Heart left ventricle (tissue), 16 donors: ENCODE measurements around the gene RPS24. TPM values are rescaled to one million over a fixed set of nuclear protein-coding genes. Genes with fewer than 3 reads are reported as not detected.

ENCODE experiments used
- ATAC-seq, 4 donors: fragments of 200-7000 bp; cut with Tn5 transposase; one replicate each; pipeline ENCODE4 v1.9.1; 2020 to 2022; ENCODE audit warnings: moderate library complexity in 4 of 4, mild to moderate bottlenecking in 3 of 4, moderate number of reproducible peaks in 1 of 4
- DNase-seq, 5 donors: peaks; one replicate each; pipeline ENCODE4 v3.0.0-alpha.2; 2020
- H3K27ac ChIP-seq, 12 donors: fragments of 200-600 bp; sonication (generic) in 4 of 12; one replicate each; pipeline versions ENCODE4 v1.5.0 to v1.8.0; 2016 to 2022; ENCODE audit warnings: mild to moderate bottlenecking in 2 of 12
- H3K27me3 ChIP-seq, 9 donors: fragments of 200-600 bp; sonication (generic) in 2 of 9; one replicate each; pipeline versions ENCODE4 v1.5.1 to v1.8.0; 2016 to 2022; ENCODE audit warnings: mild to moderate bottlenecking in 3 of 9
- H3K36me3 ChIP-seq, 9 donors: fragments of 200-600 bp; sonication (generic) in 2 of 9; one replicate each; pipeline versions ENCODE4 v1.5.0 to v1.8.0; 2018 to 2022; ENCODE audit warnings: mild to moderate bottlenecking in 2 of 9
- H3K4me1 ChIP-seq, 12 donors: fragments of 200-600 bp; sonication (generic) in 4 of 12; one replicate each; pipeline versions ENCODE4 v1.5.0 to v1.8.0; 2016 to 2022; ENCODE audit warnings: mild to moderate bottlenecking in 3 of 12
- H3K4me3 ChIP-seq, 12 donors: fragments of 200-600 bp; sonication (generic) in 4 of 12; one replicate each; pipeline versions ENCODE4 v1.5.0 to v1.8.0; 2017 to 2022; ENCODE audit warnings: mild to moderate bottlenecking in 9 of 12, moderate library complexity in 4 of 12
- H3K9me3 ChIP-seq, 12 donors: fragments of 200-600 bp; sonication (generic) in 4 of 12; one replicate each; pipeline versions ENCODE4 v1.5.0 to v1.8.0; 2016 to 2022; ENCODE audit warnings: mild to moderate bottlenecking in 1 of 12
- POLR2A ChIP-seq, 2 donors: fragments of 450-650 bp; IDR thresholded peaks; one replicate each; pipeline ENCODE4 v1.6.1; 2017; ENCODE audit warnings: antibody characterized with exemption in 2 of 2, mild to moderate bottlenecking in 2 of 2, moderate library complexity in 2 of 2
- WGBS, 4 donors: extraction: QIAGEN DNeasy Blood & Tissue Kit in 2 of 4; methylation state at CpG; one replicate each; pipeline versions ENCODE4 v1.1.5 to v1.1.7; 2013 to 2018; 5-methylcytosine and 5-hydroxymethylcytosine counted together
- intact Hi-C, 10 donors: fragments of 100-400 bp; cut with DNase I; formaldehyde crosslinking; loops; one replicate each; pipeline versions ENCODE4 v1.11.1 to v1.14.2; 2022
- polyA plus RNA-seq, 2 donors: library from polyadenylated mRNA; stranded (reverse); fragments of 200-250 nt; gene quantifications; one replicate each; pipeline ENCODE4 v1.2.3, GENCODE V29; 2013
- total RNA-seq, 9 donors: library from RNA; depleted of rRNA in 2 of 9; stranded (reverse); fragments of >200 nt in 2 of 9; fragmentation: NEBNext Ultra II Directional in 3 of 9; extraction: Animal tissue kit (Norgen Biotek cat#: 25700) in 3 of 9; gene quantifications; one replicate each; pipeline versions ENCODE4 v1.1.0 to v1.2.4, GENCODE V29; 2016 to 2023
- TF ChIP-seq, protein P1 (sequence below), 12 donors: fragments of 200-600 bp; sonication (generic) in 4 of 12; IDR thresholded peaks; one replicate each; pipeline versions ENCODE4 v1.5.0 to v1.8.0; 2018 to 2022; ENCODE audit warnings: antibody characterized with exemption in 12 of 12, mild to moderate bottlenecking in 5 of 12
- donor health status: ischemic (EF 13 %, LVEDD 7.1; RV severe dilation, severe dysfunction).
- donor health status: healthy with polysubstance abuse.
- donor health status: DM: no; HTN: yes; CAD: no.
- donor health status: DM: no; HTN: no; CAD: no.
- donor health status: ischemic (EF 25% LVEDD 6.9; RV normal size, moderate dysfunction).
- donor health status: ischemic (EF 25% LVEDD 5.7; RV mildly dilated, moderate dysfunction).
- donor health status: healthy.
- donor health status: DM: yes; HTN: yes; CAD: no.
- donor health status: ischemic (EF 35%, LVEDD 5.7; RV mildly dilated, moderate dysfunction).
- donor health status: nonischemic (EF 11% LVEDD 7.7; RV severe dilation, severe dysfunction).
- donor health status: DM: yes; HTN: yes; CAD: no.
- donor health status: PGD.
- donor health status: ischemic (EF 29% LVEDD 5.4; RV normal size, mild dysfunction).
- donor health status: nonischemic (EF 23%, LVEDD 6.1; RV moderate dilation, normal function).

RPS24 gene
- total and polyA plus RNA-seq, 11 donors = 683 to 3,748 (median 919) TPM

GRCh38 chr10:78044179-78044578, 10.5 kb downstream of the RPS24 start:
- Histone ChIP-seq H3K9me3 (no peaks in the 10 kb centered on the region), H3K27ac (no peak overlapping the region), H3K36me3 (peaks cover 0 to 41% (median 38%) of the 10 kb centered on the region in 9 donors), H3K4me3 (no peak overlapping the region), H3K4me1 (peaks cover 0 to 34% (median 9%) of the 10 kb centered on the region in 12 donors), H3K27me3 (no peaks in the 10 kb centered on the region)
- DNase-seq (no peak), ATAC-seq (no peak)
- TF ChIP-seq, protein P1, sequence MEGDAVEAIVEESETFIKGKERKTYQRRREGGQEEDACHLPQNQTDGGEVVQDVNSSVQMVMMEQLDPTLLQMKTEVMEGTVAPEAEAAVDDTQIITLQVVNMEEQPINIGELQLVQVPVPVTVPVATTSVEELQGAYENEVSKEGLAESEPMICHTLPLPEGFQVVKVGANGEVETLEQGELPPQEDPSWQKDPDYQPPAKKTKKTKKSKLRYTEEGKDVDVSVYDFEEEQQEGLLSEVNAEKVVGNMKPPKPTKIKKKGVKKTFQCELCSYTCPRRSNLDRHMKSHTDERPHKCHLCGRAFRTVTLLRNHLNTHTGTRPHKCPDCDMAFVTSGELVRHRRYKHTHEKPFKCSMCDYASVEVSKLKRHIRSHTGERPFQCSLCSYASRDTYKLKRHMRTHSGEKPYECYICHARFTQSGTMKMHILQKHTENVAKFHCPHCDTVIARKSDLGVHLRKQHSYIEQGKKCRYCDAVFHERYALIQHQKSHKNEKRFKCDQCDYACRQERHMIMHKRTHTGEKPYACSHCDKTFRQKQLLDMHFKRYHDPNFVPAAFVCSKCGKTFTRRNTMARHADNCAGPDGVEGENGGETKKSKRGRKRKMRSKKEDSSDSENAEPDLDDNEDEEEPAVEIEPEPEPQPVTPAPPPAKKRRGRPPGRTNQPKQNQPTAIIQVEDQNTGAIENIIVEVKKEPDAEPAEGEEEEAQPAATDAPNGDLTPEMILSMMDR (IDR thresholded peaks at IDR 0.05) = no peak
- no peak for TF ChIP-seq POLR2A (IDR thresholded peaks at IDR 0.05)
- intact Hi-C loops = loop anchor here in 6 of 10 donors (10.0 kb wide), 7 partner anchors 251 to 1021 kb away; partner anchors contain the start of gene ZMIZ1 (in 1 of the 6)

DNA sequence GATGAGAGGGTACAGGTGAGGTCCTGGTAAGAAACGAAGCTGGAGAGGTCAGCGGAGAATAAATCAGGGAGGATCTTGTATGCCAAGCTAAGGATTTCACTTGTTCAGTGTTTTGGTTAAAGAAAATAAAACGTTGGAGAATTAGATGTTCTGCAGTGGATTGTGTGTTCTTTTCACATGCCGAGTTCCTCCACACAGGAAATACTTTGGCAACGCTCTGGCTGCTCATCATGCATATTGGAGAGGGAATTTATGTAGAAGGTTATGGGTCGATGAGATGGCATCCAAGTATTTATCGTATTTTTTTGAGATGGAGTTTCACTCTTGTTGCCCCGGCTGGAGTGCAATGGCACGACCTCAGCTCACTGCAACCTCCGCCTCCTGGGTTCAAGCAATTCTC, 11.0 kb downstream of the RPS24 start:
- DNase-seq = peak in 1 of 5 donors; percentile 22
- H3K9me3 ChIP-seq = no peaks in the 10 kb centered on the region
- intact Hi-C loops = loop anchor here in 9 of 10 donors (5.0 to 10.0 kb wide), 12 partner anchors 250 to 1158 kb away; partner anchors contain the start of gene ZMIZ1 (in 2 of the 9)
- no peaks in the 10 kb centered on the region for H3K27me3 ChIP-seq
- ATAC-seq = no peak
- peaks cover 0 to 34% (median 8%) of the 10 kb centered on the region in 12 donors for H3K4me1 ChIP-seq
- no peak overlapping the region for H3K27ac ChIP-seq
- peaks cover 0 to 36% (median 33%) of the 10 kb centered on the region in 9 donors for H3K36me3 ChIP-seq
- no peak for TF ChIP-seq POLR2A (IDR thresholded peaks at IDR 0.05)
- H3K4me3 ChIP-seq = no peak overlapping the region
- 73 to 77% (median 75%) methylated on average over 10 of the region's 10 CpGs for WGBS, 4 donors

- peaks cover 0 to 34% (median 8%) of the 10 kb centered on the region in 12 donors for H3K4me1 ChIP-seq
- TF ChIP-seq POLR2A (IDR thresholded peaks at IDR 0.05) = no peak
- TF ChIP-seq, protein P1 (IDR thresholded peaks at IDR 0.05) = no peak
- ATAC-seq (no peak), DNase-seq (no peak)
- intact Hi-C loops = loop anchor here in 9 of 10 donors (5.0 to 10.0 kb wide), 12 partner anchors 250 to 1157 kb away; partner anchors contain the start of gene ZMIZ1 (in 2 of the 9)
- no peaks in the 10 kb centered on the region for H3K27me3 ChIP-seq
- WGBS, 4 donors = 86 to 90% (median 88%) methylated on average over 10 of the region's 10 CpGs
- no peak overlapping the region for H3K27ac ChIP-seq
- H3K4me3 ChIP-seq = no peak overlapping the region
- peaks cover 0 to 30% (median 27%) of the 10 kb centered on the region in 9 donors for H3K36me3 ChIP-seq
- no peaks in the 10 kb centered on the region for H3K9me3 ChIP-seq
These were observed 11.6 kb downstream of the RPS24 start for GRCh38 chr10:78045237-78045636.

DNA sequence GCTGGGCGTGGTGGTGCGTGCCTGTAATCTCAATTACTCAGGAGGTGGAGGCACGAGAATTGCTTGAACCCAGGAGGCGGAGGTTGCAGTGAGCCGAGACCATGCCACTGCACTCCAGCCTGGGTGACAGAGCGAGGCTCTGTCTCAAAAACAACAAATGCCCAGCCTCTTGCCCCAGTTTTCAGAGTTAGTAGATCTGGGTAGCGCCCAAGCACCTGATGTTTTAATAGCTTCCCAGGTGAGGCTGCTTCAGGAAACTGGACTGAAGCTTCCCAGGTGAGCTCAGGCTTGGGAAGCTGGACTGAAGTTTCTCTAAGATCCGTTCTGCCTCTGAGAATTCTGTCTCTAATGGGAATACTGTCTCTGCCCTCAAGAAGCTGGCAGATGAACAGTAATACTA, 12.2 kb downstream of the RPS24 start:
- Histone ChIP-seq H3K27me3 (no peaks in the 10 kb centered on the region), H3K36me3 (peaks cover 0 to 24% (median 21%) of the 10 kb centered on the region in 9 donors), H3K4me3 (no peak overlapping the region), H3K27ac (no peak overlapping the region), H3K9me3 (no peaks in the 10 kb centered on the region), H3K4me1 (peaks cover 0 to 34% (median 8%) of the 10 kb centered on the region in 12 donors)
- DNase-seq = no peak
- intact Hi-C loops = loop anchor here (2.0 to 10.0 kb wide), 15 partner anchors 249 to 1156 kb away; partner anchors contain the start of gene ZMIZ1 (in 2 of the 10)
- no peak for TF ChIP-seq POLR2A (IDR thresholded peaks at IDR 0.05)
- TF ChIP-seq, protein P1 (IDR thresholded peaks at IDR 0.05) = no peak
- no peak for ATAC-seq
- WGBS, 4 donors = 94 to 99% (median 95%) methylated on average over 8 of the region's 8 CpGs
